ENCODE measurements around the gene GADL1.

Gene GADL1

DNA sequence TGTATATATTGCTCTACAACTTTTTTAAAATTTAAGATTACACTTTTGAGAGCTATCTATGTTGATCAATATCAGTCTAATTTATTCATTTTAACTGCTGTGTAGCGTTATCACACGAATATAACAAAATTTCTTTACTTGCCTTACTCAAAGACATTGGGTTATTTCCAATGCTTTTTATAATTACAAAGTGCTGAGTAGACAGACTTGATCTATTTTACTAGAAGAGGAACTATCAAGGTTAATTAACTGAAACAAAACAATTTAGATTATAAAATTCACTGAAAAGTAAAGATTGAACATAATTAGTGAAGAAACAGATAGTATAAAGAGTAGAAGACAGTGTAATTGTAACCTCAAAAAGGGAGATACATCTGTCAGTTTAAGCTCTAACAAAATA lies 182.6 kb downstream of the GADL1 start:
- H3K4me3 ChIP-seq (ENCODE audit: low read depth, low read length) = no peak overlapping the region
- TF ChIP-seq, protein P1, sequence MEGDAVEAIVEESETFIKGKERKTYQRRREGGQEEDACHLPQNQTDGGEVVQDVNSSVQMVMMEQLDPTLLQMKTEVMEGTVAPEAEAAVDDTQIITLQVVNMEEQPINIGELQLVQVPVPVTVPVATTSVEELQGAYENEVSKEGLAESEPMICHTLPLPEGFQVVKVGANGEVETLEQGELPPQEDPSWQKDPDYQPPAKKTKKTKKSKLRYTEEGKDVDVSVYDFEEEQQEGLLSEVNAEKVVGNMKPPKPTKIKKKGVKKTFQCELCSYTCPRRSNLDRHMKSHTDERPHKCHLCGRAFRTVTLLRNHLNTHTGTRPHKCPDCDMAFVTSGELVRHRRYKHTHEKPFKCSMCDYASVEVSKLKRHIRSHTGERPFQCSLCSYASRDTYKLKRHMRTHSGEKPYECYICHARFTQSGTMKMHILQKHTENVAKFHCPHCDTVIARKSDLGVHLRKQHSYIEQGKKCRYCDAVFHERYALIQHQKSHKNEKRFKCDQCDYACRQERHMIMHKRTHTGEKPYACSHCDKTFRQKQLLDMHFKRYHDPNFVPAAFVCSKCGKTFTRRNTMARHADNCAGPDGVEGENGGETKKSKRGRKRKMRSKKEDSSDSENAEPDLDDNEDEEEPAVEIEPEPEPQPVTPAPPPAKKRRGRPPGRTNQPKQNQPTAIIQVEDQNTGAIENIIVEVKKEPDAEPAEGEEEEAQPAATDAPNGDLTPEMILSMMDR (IDR thresholded peaks at IDR 0.05; ENCODE audit: insufficient read depth, low read depth, low read length, missing control alignments) = no peak
- DNase-seq (ENCODE audit: low read depth) = no peak

DNA sequence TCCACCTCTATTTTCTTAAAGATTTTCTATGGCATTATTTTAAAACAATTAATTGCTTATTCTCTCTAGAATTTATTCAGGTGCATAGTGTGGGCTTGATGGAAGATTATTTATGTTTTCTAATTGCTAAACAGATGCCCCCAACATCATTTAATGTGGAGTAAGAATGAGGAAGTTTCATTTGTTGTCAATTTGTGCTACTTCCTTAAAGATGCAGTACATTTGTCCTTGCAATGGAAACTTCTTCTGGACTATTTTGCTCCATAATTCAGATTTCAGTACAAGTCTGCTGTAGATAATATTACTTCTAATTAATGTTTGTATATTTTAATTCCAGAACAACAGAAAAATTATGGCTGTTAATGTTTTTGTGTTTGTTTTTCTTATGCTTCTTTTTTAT lies 183.3 kb downstream of the GADL1 start:
- DNase-seq (ENCODE audit: low read depth) = no peak
- TF ChIP-seq, protein P1 (IDR thresholded peaks at IDR 0.05; ENCODE audit: insufficient read depth, low read depth, low read length, missing control alignments) = no peak
- H3K4me3 ChIP-seq (ENCODE audit: low read depth, low read length) = no peak overlapping the region

DNA sequence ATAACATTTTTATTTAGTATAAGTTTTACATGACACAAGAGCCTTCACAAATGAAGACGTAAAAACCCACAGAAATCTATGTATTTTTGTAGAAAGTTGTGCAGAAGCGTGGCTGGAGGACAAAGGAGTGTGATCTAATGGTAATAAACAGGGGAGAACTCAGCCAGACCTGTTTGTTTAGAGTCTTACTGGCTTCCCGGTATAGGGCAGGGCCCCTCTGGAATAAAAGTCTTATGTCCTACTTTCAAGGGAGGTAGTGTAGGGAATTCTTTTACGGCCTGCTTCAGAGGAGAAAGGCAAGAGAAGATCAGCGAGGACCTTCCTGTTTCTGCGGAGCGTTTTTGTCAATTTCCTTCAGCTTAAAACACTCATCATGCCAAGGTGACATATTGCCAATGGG lies 184.4 kb downstream of the GADL1 start:
- DNase-seq (ENCODE audit: low read depth) = no peak
- no peak overlapping the region for H3K4me3 ChIP-seq (ENCODE audit: low read depth, low read length)
- TF ChIP-seq, protein P1 (IDR thresholded peaks at IDR 0.05; ENCODE audit: insufficient read depth, low read depth, low read length, missing control alignments) = no peak

GRCh38 chr3:30708472-30708871 lies 186.0 kb downstream of the GADL1 start:
- H3K4me3 ChIP-seq (ENCODE audit: low read depth, low read length) = no peak overlapping the region
- DNase-seq (ENCODE audit: low read depth) = no peak
- TF ChIP-seq, protein P1 (IDR thresholded peaks at IDR 0.05; ENCODE audit: insufficient read depth, low read depth, low read length, missing control alignments) = no peak

DNA sequence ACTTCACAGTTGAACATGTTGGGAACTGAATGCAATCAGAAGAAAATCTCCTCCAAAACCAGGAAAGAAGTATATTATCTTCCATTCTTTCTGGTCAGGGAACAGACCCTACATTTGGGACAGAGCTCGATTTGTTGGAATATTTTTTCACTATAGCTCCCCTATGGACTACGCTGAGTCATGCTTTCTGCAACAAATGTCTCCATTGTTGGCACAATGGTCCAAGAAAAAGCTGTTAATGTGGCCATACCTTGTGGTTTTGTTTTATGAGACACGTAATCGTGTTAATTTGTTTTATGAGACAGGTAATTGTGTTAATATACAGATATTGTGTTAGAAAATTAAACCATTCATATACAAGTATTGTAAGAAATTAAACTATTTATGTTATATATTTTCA lies 186.6 kb downstream of the GADL1 start:
- DNase-seq (ENCODE audit: low read depth) = no peak
- TF ChIP-seq, protein P1 (IDR thresholded peaks at IDR 0.05; ENCODE audit: insufficient read depth, low read depth, low read length, missing control alignments) = no peak
- H3K4me3 ChIP-seq (ENCODE audit: low read depth, low read length) = no peak overlapping the region

- TF ChIP-seq, protein P1 (IDR thresholded peaks at IDR 0.05; ENCODE audit: insufficient read depth, low read depth, low read length, missing control alignments) = no peak
- no peak overlapping the region for H3K4me3 ChIP-seq (ENCODE audit: low read depth, low read length)
- DNase-seq (ENCODE audit: low read depth) = no peak
These were observed 189.2 kb downstream of the GADL1 start for GRCh38 chr3:30704931-30705890.
